ENCODE results near the gene CELF2. TPM values are rescaled to one million over a fixed set of nuclear protein-coding genes. Genes with fewer than 3 reads are reported as not detected.

Gene CELF2
- total and polyA plus RNA-seq, 9 of the 15 experiments (the other 6 are each of a cell fraction or from before 2014, with no cell fraction given) = 4.0 to 20.3 (median 11.1) TPM

GRCh38 chr10:11358923-11359575 is 341.4 kb downstream of the CELF2 start (continued):
- no peak for TF ChIP-seq KHSRP (IDR thresholded peaks at IDR 0.05)
- TF ChIP-seq, protein P1, sequence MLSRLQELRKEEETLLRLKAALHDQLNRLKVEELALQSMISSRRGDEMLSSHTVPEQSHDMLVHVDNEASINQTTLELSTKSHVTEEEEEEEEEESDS (CRISPR knock-in tag; IDR thresholded peaks at IDR 0.05) = no peak
- TF ChIP-seq RBM34 (IDR thresholded peaks at IDR 0.05; ENCODE audit: borderline replicate concordance, insufficient read depth, low read length) = no peak
- TF ChIP-seq ZNF3 (CRISPR knock-in tag; IDR thresholded peaks at IDR 0.05) = no peak
- no peak for TF ChIP-seq MECOM (CRISPR knock-in tag; IDR thresholded peaks at IDR 0.05)
- no peak for TF ChIP-seq ZNF143 (CRISPR knock-in tag; IDR thresholded peaks at IDR 0.05)
- no peak for TF ChIP-seq PHB (CRISPR knock-in tag; IDR thresholded peaks at IDR 0.05)
- TF ChIP-seq, protein P2, sequence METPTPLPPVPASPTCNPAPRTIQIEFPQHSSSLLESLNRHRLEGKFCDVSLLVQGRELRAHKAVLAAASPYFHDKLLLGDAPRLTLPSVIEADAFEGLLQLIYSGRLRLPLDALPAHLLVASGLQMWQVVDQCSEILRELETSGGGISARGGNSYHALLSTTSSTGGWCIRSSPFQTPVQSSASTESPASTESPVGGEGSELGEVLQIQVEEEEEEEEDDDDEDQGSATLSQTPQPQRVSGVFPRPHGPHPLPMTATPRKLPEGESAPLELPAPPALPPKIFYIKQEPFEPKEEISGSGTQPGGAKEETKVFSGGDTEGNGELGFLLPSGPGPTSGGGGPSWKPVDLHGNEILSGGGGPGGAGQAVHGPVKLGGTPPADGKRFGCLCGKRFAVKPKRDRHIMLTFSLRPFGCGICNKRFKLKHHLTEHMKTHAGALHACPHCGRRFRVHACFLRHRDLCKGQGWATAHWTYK (CRISPR knock-in tag; IDR thresholded peaks at IDR 0.05) = no peak
- TF ChIP-seq, protein P3, sequence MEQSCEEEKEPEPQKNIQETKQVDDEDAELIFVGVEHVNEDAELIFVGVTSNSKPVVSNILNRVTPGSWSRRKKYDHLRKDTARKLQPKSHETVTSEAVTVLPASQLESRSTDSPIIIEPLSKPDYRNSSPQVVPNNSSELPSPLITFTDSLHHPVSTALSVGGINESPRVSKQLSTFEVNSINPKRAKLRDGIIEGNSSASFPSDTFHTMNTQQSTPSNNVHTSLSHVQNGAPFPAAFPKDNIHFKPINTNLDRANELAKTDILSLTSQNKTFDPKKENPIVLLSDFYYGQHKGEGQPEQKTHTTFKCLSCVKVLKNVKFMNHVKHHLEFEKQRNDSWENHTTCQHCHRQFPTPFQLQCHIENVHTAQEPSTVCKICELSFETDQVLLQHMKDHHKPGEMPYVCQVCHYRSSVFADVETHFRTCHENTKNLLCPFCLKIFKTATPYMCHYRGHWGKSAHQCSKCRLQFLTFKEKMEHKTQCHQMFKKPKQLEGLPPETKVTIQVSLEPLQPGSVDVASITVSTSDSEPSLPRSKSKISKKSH (CRISPR knock-in tag; IDR thresholded peaks at IDR 0.05) = no peak
- no peak for TF ChIP-seq MTF1 (CRISPR knock-in tag; IDR thresholded peaks at IDR 0.05; ENCODE audit: borderline replicate concordance)

All from K562 (cell line).